ENCODE data around the gene WDR55.
"Not testable (repeated sequence)": the region's sequence is repeated elsewhere in the genome, so short reads cannot be mapped to it uniquely, and the experiment has no call there.

The WDR55 gene, protein sequence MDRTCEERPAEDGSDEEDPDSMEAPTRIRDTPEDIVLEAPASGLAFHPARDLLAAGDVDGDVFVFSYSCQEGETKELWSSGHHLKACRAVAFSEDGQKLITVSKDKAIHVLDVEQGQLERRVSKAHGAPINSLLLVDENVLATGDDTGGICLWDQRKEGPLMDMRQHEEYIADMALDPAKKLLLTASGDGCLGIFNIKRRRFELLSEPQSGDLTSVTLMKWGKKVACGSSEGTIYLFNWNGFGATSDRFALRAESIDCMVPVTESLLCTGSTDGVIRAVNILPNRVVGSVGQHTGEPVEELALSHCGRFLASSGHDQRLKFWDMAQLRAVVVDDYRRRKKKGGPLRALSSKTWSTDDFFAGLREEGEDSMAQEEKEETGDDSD

DNA sequence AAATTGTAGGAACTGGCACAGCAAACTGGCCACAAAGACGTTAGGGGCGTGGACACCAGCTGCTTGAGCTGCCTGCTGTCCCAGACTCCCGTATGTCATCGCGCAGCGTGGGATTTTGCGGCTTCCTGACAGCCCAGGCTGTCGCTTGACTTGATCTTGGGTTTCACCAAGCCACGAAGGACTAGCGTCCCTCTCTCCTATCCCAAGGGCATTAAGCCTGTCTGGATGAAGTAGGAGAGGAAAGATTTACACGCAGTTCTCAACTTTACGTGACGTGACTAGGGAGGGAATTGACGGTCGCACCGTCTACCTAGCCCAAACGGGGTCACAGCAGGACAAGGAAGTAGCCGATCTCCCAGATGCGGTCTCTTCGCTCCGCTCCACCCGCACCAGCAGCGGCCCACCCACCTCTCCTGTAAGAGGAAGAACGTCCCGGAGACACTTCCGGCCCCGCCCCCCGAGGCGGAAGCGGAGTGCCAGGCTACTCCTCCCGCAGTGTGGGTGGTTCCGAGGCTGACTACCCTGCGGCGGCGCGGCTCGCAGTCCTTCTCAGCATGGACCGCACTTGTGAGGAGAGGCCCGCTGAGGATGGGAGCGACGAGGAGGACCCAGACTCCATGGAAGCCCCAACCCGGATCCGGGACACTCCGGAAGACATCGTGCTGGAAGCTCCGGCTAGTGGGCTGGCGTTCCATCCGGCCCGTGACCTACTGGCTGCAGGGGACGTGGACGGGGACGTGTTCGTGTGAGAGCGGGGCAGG is at the start of gene WDR55:
TSS of gene WDR55 (plus strand) at position 546 of the 761 bp plus-strand sequence. CDS start at position 555, 9 bp downstream.
- peak; percentile 94 for DNase-seq

DNA sequence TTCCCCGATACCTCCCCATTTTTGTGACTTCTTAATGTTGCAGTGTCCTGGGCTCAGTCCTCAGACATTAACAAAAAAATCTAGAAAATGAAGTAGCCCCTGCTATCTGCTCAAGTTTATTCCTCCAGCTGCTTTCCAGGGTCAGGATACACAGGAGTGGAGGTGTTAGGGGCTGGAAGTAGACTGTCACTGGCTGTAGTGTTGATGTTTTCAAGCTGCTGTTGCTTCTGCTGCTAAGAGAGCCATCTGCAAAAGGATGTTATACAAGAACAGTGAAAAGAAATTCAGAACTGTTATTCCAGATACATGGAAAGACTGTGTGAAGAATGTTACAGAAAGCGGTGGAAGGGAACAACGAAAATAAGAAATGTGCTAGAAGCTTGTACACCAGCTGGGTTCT is 42.4 kb upstream of the WDR55 start:
- DNase-seq: no peak

DNA sequence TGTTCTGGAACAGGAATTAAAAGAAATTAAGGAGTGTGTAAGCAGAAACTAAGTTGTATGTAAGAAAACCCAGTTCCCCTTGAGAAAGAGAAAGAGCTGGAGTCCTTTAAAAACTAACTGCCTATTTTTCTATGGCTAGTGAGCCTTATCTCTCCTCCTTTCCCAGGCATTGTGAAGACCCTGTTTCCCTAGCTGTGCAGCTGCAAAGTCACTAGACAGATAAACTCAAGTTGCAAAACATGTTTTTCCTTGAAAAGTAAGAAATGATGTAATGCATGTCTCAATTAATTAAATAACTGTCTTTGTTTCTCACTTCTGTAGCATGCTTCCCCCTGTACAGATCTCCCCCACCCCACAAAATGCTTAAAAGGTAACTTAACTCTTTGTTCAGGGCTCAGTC is 41.6 kb upstream of the WDR55 start:
- DNase-seq: not testable (repeated sequence)

DNA sequence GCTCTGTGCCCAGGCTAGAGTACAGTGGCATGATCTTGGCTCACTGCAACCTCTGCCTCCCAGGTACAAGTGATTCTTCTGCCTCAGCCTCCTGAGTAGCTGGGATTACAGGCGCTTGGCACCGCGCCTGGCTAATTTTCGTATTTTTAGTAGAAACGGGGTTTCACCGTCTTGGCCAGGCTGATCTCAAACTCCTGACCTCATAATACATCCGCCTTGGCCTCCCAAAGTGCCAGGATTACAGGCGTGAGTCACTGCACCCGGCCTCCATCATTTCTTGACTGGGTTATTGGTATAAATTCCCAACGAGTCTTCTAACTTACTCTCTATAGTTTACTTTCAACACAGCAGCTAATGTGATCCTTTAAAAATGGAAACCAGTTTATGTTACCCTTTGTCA is 39.8 kb upstream of the WDR55 start:
- not testable (repeated sequence) for DNase-seq

DNA sequence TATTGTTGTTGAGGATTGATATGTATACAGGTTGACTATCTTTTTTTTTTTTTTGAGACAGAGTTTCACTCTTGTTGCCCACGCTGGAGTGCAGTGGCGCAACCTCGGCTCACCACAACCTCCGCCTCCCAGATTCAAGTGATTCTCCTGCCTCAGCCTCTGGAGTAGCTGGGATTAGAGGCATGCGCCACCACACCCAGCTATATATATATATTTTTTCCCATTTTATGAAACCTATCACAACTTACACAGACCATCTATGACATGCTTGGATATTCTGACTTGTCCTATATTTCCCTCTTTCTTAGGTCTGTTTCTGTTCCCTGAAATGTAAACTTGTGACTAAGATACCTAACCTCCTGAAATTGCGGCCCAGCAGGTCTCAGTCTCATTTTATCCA is 36.7 kb upstream of the WDR55 start:
- no peak for DNase-seq

DNA sequence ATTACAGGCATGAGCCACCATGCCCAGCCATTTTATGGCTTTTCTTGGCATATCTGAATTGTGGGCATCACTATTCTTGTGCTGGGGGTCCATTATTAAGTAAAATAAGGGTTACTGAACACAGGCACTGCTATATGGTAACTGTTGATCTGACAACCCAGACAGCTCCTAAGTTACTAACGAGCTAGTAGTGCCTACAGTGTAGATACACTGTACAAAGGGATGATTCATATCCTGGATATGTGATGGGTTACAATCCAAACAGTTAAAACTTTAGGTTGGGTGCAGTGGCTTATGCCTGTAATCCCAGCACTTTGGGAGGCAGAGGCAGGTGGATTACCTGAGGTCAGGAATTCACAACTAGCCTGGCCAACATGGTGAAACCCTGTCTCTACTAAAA is 36.0 kb upstream of the WDR55 start:
- DNase-seq: no peak

DNA sequence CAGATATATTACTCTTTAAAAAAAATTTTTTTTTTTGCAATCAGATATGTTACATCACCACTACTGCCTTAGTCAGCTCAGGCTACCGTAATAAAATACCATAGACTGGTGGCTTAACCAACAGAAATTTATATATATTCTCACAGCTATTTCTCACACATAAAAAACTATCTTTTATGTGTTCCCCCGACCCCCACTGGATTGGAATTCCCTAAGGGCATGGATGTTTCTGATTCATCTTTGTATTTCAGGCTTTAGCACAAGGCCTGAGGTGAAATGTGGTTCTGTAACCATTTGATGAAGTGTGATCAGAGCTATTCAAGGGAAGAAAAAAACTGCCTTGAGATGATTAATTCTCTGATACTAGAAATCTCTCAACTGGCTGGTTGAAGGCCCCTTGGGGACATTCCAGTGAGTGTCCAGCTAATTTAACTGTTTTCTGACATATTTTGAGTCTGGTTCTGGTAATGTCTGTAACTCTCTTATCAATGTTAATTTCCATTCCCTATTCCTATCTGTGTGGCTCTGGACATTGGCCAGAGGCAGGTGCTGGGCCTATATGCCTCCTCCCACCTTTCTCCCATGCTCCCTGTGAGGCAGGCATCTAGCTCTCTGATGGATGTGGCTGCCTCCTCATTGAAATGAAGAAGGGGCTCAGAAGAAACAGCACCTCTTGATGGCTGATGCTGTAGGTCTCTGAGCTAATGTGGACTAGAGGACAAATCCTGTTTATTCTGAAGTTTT is 34.2 kb upstream of the WDR55 start:
- DNase-seq: no peak

DNA sequence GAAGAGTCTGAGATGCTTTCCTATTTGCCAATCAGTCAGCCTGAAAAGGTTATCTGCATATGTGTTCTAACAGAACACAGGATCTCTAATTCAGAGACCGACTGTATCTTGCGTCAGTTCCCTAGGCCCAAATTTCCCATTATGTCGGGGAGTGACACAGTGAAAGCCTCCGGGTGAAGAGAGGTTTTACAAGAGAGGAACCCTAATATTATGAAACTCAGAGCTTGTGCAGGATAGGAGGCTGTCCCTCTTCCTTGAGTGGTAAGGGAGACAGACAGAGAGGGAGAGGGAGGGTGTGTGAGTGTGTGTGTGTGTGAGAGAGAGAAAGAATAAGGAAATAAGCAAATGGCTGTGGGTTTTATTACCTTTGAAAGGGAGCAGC is 33.7 kb upstream of the WDR55 start:
- DNase-seq: no peak

DNA sequence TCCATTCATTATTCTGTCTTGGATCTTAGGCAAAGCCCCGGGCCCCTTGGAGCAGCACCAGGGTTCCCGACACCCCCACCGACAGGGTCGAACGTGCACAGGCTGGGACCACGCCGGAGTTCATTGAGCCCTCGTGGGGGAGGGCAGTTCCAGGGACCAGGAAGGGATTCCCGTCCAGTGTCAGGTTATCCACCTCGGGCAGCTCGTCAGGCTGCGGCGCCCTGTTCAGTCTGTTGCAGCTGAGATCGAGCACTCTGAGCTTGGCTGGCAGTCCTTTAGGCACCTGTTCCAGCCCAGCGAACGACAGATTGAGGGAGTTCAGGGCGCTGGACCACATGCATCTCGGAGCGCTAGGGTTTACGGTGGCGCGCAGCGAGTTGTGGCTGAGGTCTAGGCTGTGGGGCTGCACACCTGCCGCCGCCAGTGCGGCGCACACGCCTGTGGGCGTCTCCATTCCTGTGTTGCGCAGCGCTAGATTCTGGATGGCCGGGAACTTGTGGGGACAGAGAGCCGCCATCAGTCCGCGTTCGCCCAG is 32.8 kb upstream of the WDR55 start:
- no peak for DNase-seq

DNA sequence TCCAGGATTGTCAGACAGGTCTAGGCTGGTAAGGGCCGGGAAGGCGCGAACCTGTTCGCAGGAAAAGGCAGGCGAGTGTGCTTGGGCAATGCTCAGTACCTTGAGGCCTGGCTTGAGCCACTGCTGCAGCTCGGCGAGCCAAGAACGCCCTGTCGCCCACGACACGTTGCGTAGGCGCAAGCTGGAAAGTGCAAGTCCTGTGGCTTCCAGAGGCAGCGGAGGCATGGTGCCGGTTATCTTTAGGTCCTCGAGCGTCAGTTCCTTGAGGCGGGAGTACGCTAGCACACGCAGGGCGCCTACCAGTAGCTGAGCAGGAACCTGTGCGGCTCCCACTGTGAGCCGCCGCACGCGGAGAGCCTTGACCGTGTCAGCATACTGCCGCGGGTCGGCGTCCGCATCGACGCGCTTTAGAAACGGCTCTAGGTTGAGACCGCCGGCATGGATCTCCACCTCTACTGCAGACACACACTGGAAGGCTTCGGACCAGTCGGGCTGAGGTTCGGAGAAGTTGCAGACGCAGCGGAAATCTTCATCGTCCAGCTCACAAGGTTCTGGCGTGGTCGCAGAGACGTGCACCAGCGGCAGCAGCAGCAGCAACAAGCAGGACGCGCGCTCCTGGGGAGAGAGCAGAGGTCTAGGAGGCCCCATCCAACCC is 32.2 kb upstream of the WDR55 start:
- DNase-seq: peak; percentile 59

DNA sequence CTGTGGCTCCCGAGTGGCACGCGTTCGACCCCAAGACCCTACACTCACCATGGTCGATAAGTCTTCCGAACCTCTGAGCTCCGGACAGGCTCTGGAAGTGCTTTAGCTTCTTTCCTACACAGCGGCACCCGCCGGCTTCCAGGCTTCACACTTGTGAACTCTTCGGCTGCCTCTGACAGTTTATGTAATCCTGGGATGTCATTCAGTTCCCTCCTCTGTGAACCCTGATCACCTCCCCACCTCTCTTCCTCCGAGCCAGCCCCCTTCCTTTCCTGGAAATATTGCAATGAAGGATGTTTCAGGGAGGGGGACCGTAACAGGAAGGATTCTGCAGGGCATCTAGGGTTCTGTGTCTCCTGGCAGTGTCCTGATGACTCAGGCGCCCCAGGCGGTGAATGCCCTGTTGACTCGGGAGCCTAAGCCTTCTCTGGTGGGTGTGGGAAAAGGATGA is 31.7 kb upstream of the WDR55 start, which contains the start of gene CD14:
TSS of gene CD14 (minus strand) at position 155 of the 451 bp plus-strand sequence. CDS start at position 51, 104 bp downstream.
- DNase-seq: no peak

DNA sequence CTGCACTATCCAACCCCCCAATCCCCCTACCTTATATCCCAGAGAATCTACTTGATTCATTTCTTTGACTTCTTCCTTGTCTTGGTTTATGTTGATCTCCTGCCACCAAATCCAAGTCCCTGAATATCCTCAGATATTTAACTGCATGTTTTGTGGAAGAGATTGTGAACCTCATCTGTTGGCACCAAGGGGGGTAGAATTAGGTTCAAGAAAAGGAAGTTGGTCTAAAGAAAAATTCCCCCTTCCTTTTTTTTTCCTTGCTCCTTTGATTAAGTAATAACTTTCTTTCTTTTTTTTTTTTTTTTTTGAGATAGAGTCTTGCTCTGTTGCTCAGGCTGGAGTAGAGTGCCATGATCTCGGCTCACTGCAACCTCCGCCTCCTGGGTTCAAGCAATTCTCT is 31.2 kb upstream of the WDR55 start:
- DNase-seq: no peak

DNA sequence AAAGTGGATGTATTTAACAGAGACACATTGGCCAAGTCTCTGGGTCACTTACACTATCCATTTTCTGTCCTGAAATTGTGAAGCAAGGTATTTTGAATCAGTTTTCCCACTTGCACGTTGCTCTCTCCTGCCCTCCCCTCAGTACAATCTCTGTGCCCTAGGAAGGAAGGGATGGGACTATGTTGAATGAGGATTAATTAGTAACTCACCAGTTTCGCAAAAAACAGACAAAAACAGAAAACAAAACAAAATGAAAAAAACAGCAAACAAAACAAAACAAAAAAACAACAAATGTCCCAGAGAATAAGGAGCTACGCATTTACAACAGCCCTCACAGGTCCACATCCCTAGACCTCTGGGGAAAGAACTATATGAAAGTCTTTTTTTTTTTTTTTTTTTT is 30.6 kb upstream of the WDR55 start:
- DNase-seq: no peak

DNA sequence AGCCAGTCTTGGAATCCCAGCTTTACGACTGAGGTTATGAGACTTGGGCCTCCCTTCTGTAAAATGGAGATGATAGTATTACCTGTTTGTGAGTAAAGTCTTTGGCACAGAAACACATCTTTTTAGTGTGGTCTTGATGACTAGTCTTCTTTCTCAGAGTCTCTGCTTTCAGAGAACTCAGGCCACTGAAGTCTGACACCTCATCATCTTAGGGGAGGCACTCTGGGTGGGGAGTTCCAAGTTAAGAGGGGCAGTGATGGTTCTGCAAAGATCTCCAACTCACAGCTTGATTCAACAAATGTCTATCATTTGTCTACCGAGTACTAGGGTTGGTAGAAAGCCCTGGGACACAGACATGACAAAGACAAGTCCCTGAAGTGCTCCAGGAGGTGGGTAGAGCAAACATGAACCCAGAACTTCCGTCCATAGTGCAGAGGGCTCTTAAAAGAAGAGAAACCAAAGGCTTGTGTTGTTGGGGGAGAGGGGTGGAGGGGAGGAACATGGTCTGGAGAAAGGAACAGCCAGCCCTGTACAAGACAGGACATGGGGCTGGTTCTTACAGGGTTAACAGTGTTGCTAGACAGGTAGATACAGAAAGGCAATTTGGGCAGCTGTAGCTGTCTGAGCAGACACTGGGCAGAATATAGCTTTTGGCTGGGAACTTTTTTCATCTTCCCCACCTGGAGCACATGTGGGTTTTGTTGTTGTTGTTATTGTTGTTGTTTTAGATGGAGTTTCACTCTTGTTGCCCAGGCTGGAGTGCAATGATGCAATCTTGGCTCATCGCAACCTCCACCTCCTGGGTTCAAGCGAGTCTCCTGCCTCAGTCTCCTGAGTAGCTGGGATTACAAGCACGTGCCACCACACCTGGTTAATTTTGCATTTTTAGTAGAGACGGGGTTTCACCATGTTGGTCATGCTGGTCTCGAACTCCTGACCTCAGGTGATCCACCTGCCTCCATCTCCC is 29.1 kb upstream of the WDR55 start:
- no peak for DNase-seq

DNA sequence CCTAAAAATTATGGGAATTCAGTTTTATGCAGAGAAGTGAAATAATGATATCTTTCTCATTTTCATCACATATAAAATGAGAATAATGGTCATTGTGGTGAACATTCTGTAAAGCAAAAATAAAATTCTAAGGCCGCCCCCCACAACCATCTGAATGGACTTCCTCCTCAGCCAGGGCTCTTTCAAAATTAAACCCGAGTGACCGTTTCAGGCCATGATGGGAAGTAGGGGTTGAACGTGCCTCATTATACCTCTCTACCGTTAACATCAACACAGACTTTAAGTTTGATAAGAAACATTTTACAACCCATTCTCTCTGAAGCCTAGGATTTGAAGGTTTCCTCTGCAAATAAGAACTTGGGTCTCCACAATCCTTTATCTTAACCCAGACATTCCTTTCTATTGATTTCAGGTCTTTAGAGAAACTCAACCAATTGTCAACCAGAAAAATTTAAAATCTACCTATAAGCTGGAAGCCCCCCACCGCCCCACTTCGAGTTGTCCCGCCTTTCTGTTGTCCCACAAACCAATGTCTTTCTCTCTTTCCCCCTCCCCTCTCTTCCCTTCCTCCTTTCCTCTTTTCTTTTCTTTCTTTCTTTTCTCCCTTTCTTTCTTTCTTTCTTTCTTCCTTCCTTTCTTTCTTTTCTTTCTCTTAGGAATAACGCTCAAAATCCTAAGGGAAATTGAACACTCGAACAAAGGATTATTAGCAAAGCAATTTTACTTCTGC is 27.2 kb upstream of the WDR55 start:
- no peak for DNase-seq

DNA sequence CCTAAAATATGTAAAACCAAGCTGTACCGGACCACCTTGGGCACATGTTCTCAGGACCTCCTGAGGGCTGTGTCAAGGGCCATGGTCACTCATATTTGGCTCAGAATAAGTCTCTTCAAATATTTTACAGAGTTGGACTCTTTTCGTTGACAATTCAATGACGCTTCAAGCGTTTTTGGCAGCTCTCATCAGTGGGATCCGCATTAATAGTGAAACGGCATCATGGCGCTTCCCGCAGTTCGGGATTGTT is 25.9 kb upstream of the WDR55 start:
- not testable (repeated sequence) for DNase-seq

DNA sequence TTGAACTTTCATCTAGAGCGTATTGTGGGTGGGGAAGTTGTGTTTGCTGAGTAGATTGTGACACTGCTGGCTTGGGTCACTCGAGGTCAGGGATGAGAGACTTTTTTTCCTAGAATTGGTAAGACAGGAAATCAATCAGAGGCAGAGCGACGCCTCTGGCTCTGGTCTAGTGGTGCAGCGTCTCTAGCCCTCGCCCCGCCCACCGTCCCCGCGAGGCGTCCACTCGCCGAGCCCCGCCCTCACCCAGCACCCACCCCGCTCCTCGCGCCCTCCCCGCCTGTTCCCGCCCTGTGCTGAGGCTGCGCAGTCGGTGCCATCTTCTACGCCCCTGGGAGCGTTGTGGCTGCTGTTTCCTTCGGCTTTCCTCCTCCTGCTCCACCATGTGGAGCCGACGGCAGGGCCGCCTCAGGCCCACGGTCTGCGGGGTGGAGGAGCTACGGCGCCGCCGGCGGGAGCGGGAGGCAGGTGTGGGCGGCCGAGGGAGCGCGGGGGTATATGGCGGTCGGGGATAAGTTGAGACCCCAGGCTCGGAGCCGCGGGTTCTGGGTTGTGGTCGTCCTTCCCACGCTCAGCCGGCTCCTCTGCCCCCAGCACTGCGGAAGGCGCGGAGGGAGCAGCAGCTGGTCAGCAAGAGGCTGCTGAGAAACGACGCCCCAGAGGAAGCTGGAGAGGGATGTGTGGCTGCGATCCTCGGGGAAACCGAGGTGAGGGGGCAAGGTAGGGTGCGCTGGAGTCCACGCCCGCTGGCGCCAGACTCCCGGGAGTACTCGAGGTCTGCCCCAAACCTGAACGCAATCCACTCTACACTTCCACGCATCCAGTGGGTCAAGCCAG is 25.3 kb upstream of the WDR55 start, which contains the start of gene TMCO6:
TSS of gene TMCO6 (plus strand) at position 304 of the 834 bp plus-strand sequence. CDS start at position 381, 77 bp downstream.
- DNase-seq: peak; percentile 96

DNA sequence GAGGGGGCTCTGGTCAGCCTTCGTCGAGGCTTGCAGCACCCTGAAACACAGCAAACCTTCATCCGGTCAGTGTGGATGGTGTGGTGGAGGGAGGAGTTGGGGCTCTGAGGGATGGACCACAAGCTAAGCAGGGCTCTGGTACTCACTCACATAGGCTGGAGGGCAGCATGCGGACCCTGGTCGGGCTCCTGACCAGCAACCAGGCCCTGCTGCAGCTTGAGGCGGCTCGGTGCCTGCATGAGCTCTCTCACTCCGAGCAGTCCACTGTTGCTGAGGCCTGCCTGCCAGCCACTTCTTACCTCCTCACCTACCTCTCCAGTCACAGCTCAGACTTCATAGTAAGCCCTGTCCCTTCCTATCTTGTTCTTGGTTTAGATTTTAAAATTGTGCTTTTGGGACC is 23.0 kb upstream of the WDR55 start:
- no peak for DNase-seq

DNA sequence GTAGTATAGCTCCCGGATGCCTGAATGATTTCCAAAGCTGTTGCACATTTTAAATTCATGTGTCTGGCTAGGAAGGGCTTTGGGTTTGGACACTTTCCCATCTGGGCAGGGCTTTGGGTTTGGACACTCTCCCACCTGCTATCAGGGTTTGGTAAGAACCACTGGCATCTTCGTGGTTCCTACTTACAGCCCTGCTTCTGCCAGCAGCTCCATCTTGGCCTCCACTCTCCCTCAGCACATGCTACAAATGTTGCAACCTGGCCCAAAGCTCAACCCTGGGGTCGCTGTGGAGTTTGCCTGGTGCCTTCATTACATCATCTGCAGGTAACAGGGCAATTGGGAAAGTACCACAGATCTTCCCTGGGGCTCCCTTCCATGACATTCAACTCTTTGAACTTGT is 22.0 kb upstream of the WDR55 start:
- DNase-seq: no peak

DNA sequence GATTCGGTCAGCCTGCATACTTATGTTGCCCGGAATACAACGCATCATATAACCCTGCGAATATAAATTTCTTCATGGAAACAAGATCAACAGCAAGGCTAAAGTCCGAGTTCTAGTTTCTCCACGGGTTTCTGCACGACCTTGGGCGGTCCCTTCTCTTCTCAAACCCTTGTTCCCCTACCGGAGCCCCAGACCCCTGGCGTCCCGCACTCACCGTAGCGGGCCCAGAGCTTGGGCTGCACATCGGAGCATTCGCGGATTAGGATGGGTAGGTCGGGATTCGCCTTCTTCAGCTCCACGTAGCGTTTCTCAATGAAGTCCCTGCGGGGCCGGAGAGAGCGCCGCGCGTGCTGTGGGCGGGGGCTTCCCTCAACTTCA is 17.7 kb upstream of the WDR55 start:
- DNase-seq: no peak
